HepG2 (cell line): Measurements from ENCODE around the gene SLC25A33. TPM values are rescaled to one million over a fixed set of nuclear protein-coding genes. Genes with fewer than 3 reads are reported as not detected.

Source experiments
- DZIP1 ChIP-seq: sonication (generic); formaldehyde crosslinking; IDR thresholded peaks from 2 replicates; pipeline ENCODE4 v1.5.0; 2020; ENCODE audit warnings: mild to moderate bottlenecking, missing genetic modification reagents
- MAFG ChIP-seq: sonication (generic); formaldehyde crosslinking; IDR thresholded peaks from 2 replicates; pipeline ENCODE4 v1.5.1; 2020; ENCODE audit warnings: mild to moderate bottlenecking, missing genetic modification reagents
- PITX1 ChIP-seq: sonication (generic); formaldehyde crosslinking; IDR thresholded peaks from 2 replicates; pipeline ENCODE4 v1.5.1; 2020; ENCODE audit warnings: mild to moderate bottlenecking, missing genetic modification reagents
- PRPF4 ChIP-seq: fragments of 200-400 bp; formaldehyde crosslinking; IDR thresholded peaks from 2 replicates; pipeline ENCODE4 v1.6.1; 2016; ENCODE audit warnings: low read length, low read depth; ENCODE audit not compliant: poor library complexity, severe bottlenecking
- SMAD1 ChIP-seq: sonication (generic); formaldehyde crosslinking; IDR thresholded peaks from 2 replicates; pipeline ENCODE4 v1.4.0; 2020; ENCODE audit warnings: missing genetic modification reagents, low read depth, mild to moderate bottlenecking, borderline replicate concordance
- ZBTB46 ChIP-seq: sonication (generic); formaldehyde crosslinking; IDR thresholded peaks from 2 replicates; pipeline ENCODE4 v1.4.0; 2020; ENCODE audit warnings: mild to moderate bottlenecking, missing genetic modification reagents, borderline replicate concordance
- ZBTB7B ChIP-seq: sonication (generic); formaldehyde crosslinking; IDR thresholded peaks from 2 replicates; pipeline ENCODE4 v1.4.0; 2020; ENCODE audit warnings: missing genetic modification reagents
- ZNF17 ChIP-seq: sonication (generic); formaldehyde crosslinking; IDR thresholded peaks from 2 replicates; pipeline ENCODE4 v1.5.0; 2020; ENCODE audit warnings: mild to moderate bottlenecking, missing genetic modification reagents
- ZSCAN5A ChIP-seq: sonication (generic); formaldehyde crosslinking; IDR thresholded peaks from 2 replicates; pipeline ENCODE4 v1.8.0; 2022; ENCODE audit warnings: mild to moderate bottlenecking, missing genetic modification reagents, borderline replicate concordance
- polyA plus RNA-seq, 8 experiments: library from polyadenylated mRNA; depleted of rRNA in 3 of 8; stranded (reverse) in 7 of 8; unstranded in 1 of 8; fragments of >200 nt; fragmentation: Illumina TruSeq in 4 of 8; extraction: Trizol in 4 of 8; gene quantifications; 2 replicates each; pipeline versions ENCODE4 v1.2.1 to v1.2.3, GENCODE V29; 2011 to 2016; ENCODE audit warnings: low read depth in 4 of 8, missing spikeins in 1 of 8, mixed read lengths in 1 of 8; ENCODE audit not compliant: insufficient read depth in 1 of 8
- total RNA-seq, 5 experiments: library from RNA; depleted of rRNA; stranded (reverse); fragments of >200 nt; fragmentation: Illumina TruSeq; extraction: Trizol; gene quantifications; 2 replicates each; pipeline ENCODE4 v1.2.3, GENCODE V29; 2016; ENCODE audit warnings: low read depth in 1 of 5
- TF ChIP-seq, protein P1 (sequence below): sonication (generic); formaldehyde crosslinking; IDR thresholded peaks from 2 replicates; pipeline ENCODE4 v1.8.0; 2022; ENCODE audit warnings: mild to moderate bottlenecking, missing genetic modification reagents
- TF ChIP-seq, protein P2 (sequence below): sonication (generic); formaldehyde crosslinking; IDR thresholded peaks from 2 replicates; pipeline ENCODE4 v1.5.1; 2020; ENCODE audit warnings: missing genetic modification reagents, mild to moderate bottlenecking, borderline replicate concordance
- TF ChIP-seq, protein P3 (sequence below): IDR thresholded peaks from 2 replicates; pipeline ENCODE4 v1.6.1; 2012; ENCODE audit warnings: low read length, improper control_type of control experiment

Gene SLC25A33
- total and polyA plus RNA-seq, 2 of the 13 experiments (the other 11 are each of a cell fraction or from before 2014, with no cell fraction given): 15.4 to 50.3 TPM

DNA sequence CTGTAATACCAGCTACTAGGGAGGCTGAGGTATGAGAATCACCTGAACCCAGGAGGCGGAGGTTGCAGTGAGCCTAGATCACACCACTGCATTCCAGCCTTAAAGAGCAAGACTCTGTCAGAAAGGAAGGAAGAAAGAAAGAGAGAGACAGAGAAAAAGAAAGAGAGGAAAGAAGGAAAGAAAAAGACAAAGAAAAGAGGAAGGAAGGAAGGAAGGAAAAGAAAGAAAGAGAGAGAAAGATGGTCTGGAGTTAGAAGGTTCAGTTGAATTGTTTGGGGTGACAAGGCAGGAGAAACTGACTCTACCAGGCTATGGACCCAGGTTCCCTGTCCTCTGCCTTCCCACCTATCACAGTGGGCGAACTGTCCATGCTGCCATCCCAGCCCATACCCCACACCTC, 84.8 kb downstream of the SLC25A33 start (continued):
- TF ChIP-seq, protein P1, sequence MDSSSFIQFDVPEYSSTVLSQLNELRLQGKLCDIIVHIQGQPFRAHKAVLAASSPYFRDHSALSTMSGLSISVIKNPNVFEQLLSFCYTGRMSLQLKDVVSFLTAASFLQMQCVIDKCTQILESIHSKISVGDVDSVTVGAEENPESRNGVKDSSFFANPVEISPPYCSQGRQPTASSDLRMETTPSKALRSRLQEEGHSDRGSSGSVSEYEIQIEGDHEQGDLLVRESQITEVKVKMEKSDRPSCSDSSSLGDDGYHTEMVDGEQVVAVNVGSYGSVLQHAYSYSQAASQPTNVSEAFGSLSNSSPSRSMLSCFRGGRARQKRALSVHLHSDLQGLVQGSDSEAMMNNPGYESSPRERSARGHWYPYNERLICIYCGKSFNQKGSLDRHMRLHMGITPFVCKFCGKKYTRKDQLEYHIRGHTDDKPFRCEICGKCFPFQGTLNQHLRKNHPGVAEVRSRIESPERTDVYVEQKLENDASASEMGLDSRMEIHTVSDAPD (CRISPR knock-in tag): no peak
- no peak for TF ChIP-seq PITX1
- TF ChIP-seq ZBTB7B (CRISPR knock-in tag): no peak
- TF ChIP-seq MAFG (CRISPR knock-in tag): no peak
- TF ChIP-seq, protein P2, sequence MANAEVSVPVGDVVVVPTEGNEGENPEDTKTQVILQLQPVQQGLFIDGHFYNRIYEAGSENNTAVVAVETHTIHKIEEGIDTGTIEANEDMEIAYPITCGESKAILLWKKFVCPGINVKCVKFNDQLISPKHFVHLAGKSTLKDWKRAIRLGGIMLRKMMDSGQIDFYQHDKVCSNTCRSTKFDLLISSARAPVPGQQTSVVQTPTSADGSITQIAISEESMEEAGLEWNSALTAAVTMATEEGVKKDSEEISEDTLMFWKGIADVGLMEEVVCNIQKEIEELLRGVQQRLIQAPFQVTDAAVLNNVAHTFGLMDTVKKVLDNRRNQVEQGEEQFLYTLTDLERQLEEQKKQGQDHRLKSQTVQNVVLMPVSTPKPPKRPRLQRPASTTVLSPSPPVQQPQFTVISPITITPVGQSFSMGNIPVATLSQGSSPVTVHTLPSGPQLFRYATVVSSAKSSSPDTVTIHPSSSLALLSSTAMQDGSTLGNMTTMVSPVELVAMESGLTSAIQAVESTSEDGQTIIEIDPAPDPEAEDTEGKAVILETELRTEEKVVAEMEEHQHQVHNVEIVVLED: no peak
- TF ChIP-seq PRPF4: no peak
- no peak for TF ChIP-seq DZIP1 (CRISPR knock-in tag)
- TF ChIP-seq, protein P3, sequence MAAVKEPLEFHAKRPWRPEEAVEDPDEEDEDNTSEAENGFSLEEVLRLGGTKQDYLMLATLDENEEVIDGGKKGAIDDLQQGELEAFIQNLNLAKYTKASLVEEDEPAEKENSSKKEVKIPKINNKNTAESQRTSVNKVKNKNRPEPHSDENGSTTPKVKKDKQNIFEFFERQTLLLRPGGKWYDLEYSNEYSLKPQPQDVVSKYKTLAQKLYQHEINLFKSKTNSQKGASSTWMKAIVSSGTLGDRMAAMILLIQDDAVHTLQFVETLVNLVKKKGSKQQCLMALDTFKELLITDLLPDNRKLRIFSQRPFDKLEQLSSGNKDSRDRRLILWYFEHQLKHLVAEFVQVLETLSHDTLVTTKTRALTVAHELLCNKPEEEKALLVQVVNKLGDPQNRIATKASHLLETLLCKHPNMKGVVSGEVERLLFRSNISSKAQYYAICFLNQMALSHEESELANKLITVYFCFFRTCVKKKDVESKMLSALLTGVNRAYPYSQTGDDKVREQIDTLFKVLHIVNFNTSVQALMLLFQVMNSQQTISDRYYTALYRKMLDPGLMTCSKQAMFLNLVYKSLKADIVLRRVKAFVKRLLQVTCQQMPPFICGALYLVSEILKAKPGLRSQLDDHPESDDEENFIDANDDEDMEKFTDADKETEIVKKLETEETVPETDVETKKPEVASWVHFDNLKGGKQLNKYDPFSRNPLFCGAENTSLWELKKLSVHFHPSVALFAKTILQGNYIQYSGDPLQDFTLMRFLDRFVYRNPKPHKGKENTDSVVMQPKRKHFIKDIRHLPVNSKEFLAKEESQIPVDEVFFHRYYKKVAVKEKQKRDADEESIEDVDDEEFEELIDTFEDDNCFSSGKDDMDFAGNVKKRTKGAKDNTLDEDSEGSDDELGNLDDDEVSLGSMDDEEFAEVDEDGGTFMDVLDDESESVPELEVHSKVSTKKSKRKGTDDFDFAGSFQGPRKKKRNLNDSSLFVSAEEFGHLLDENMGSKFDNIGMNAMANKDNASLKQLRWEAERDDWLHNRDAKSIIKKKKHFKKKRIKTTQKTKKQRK: no peak
- TF ChIP-seq ZSCAN5A: no peak
- no peak for TF ChIP-seq SMAD1
- TF ChIP-seq ZNF17 (CRISPR knock-in tag): no peak
- TF ChIP-seq ZBTB46 (CRISPR knock-in tag): no peak
